ENCODE measurements around the gene CLCNKB. TPM values are rescaled to one million over a fixed set of nuclear protein-coding genes. Genes with fewer than 3 reads are reported as not detected.

The CLCNKB gene
- total and polyA plus RNA-seq, 2 donors (not counting 3 experiments of a cell fraction or from before 2014, with no cell fraction given): 0.18 TPM; not detected in 1

DNA sequence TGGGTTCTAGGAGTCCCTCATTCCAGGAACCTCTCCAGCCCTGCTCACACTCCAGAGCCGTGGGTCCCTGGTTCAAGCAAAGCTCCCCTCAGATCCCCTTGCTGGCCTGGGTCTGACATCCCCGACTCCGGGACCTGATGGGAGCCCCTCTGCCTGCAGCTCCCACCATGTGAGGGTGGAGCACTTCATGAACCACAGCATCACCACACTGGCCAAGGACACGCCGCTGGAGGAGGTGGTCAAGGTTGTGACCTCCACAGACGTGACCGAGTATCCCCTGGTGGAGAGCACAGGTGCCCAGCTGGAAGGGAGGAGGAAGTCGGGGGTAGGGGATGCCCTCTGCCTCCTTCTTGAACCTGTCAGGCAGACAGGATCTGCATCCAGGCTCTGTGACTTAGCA, 12.0 kb upstream of the CLCNKB start:
- Histone ChIP-seq H3K36me3 (ENCODE audit: control insufficient read depth in 2 of 2, extremely low read depth in 1 of 2, insufficient read depth in 2 of 2, low read length in 2 of 2) (no peaks in the 10 kb centered on the region), H2AFZ (ENCODE audit: low read depth, low read length) (no peak overlapping the region), H4K20me1 (replicated peaks; ENCODE audit: control insufficient read depth, extremely low read depth, insufficient read depth, low read length) (no peaks in the 10 kb centered on the region), H3K79me2 (ENCODE audit: control insufficient read depth, insufficient read depth, low read length) (no peaks in the 10 kb centered on the region), H3K9me1 (replicated peaks; ENCODE audit: control insufficient read depth, extremely low read depth, insufficient read depth, low read length) (no peaks in the 10 kb centered on the region), H3K4me3 (replicated peaks in 1 of 3; ENCODE audit: insufficient read depth in 1 of 3, low read depth in 1 of 3, low read length in 3 of 3) (no peak overlapping the region), H3K9me3 (replicated peaks; ENCODE audit: control insufficient read depth, insufficient read depth, low read length) (no peaks in the 10 kb centered on the region), H3K4me1 (ENCODE audit: control insufficient read depth, extremely low read depth, insufficient read depth, low read length) (no peaks in the 10 kb centered on the region), H3K27ac (ENCODE audit: insufficient read depth, low read depth, low read length) (no peak overlapping the region), H3K9ac (replicated peaks; ENCODE audit: extremely low read depth, insufficient read depth, low read length) (no peak overlapping the region), H3K27me3 (ENCODE audit: control insufficient read depth in 2 of 2, insufficient read depth in 2 of 2, low read length in 2 of 2) (no peaks in the 10 kb centered on the region), H3K4me2 (ENCODE audit: insufficient read depth, low read length) (no peak overlapping the region)
- intact Hi-C loops (cut with micrococcal nuclease): no loop called here
- no TSS peak for BruUV-seq (replicated peaks)
- ChIA-PET CTCF (interaction anchor here (0.9 to 4.2 kb wide), 8 partner anchors 8 to 240 kb away, joined by 3 to 25 read pairs (median 4); partner anchors contain the start of gene FAM131C), POLR2A (no interaction called here)
- DNase-seq (ENCODE audit: low read depth, low spot score): no peak
- no peak for FAIRE-seq
- dilution Hi-C loops (cut with MboI; ENCODE audit: extremely low pct_ligation_motif_present, low sequenced_read_pairs): no loop called here
- TF ChIP-seq FOS (IDR thresholded peaks at IDR 0.05; ENCODE audit: borderline replicate concordance, insufficient read depth, low read length): no peak
- TF ChIP-seq POLR2AphosphoS5 (IDR thresholded peaks at IDR 0.05; ENCODE audit: insufficient read depth, low read depth, low read length): no peak
- TF ChIP-seq MYC (IDR thresholded peaks at IDR 0.05; ENCODE audit: low read depth, low read length): no peak
- TF ChIP-seq, protein P1, sequence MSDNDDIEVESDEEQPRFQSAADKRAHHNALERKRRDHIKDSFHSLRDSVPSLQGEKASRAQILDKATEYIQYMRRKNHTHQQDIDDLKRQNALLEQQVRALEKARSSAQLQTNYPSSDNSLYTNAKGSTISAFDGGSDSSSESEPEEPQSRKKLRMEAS (IDR thresholded peaks at IDR 0.05; ENCODE audit: insufficient read depth, insufficient read length): no peak
- TF ChIP-seq EZH2 (IDR thresholded peaks at IDR 0.05; ENCODE audit: borderline replicate concordance, low read depth, low read length, severe bottlenecking): no peak
- TF ChIP-seq JUN (IDR thresholded peaks at IDR 0.05; ENCODE audit: borderline replicate concordance, insufficient read depth, insufficient read length, low read depth): no peak
- no peak for TF ChIP-seq GATA2 (IDR thresholded peaks at IDR 0.05; ENCODE audit: insufficient read depth, insufficient read length, low read depth, low read length)
- TF ChIP-seq, protein P2, sequence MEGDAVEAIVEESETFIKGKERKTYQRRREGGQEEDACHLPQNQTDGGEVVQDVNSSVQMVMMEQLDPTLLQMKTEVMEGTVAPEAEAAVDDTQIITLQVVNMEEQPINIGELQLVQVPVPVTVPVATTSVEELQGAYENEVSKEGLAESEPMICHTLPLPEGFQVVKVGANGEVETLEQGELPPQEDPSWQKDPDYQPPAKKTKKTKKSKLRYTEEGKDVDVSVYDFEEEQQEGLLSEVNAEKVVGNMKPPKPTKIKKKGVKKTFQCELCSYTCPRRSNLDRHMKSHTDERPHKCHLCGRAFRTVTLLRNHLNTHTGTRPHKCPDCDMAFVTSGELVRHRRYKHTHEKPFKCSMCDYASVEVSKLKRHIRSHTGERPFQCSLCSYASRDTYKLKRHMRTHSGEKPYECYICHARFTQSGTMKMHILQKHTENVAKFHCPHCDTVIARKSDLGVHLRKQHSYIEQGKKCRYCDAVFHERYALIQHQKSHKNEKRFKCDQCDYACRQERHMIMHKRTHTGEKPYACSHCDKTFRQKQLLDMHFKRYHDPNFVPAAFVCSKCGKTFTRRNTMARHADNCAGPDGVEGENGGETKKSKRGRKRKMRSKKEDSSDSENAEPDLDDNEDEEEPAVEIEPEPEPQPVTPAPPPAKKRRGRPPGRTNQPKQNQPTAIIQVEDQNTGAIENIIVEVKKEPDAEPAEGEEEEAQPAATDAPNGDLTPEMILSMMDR (IDR thresholded peaks at IDR 0.05; ENCODE audit: extremely low read depth in 1 of 2, insufficient read depth in 1 of 2, low read depth in 1 of 2, low read length in 2 of 2): no peak
- no peak for TF ChIP-seq POLR2A (IDR thresholded peaks at IDR 0.05; ENCODE audit: low read depth, low read length)
